ENCODE data around the gene MLIP. TPM values are rescaled to one million over a fixed set of nuclear protein-coding genes. Genes with fewer than 3 reads are reported as not detected.

MLIP gene
- total and polyA plus RNA-seq, 2 of the 8 experiments (the other 6 are each of a cell fraction or from before 2014, with no cell fraction given) = not detected

- Histone ChIP-seq H2BK15ac (ENCODE audit: low read length) (no peak overlapping the region), H2AK5ac (ENCODE audit: low read depth, low read length) (no peak overlapping the region), H2BK5ac (ENCODE audit: low read depth, low read length) (no peak overlapping the region), H3K4me2 (ENCODE audit: insufficient read depth in 1 of 2, low read depth in 2 of 2, low read length in 2 of 2) (no peak overlapping the region), H3K79me2 (ENCODE audit: control insufficient read depth in 1 of 2, insufficient read depth in 2 of 2, low read length in 2 of 2) (no peaks in the 10 kb centered on the region), H2BK120ac (replicated peaks; ENCODE audit: low read depth, low read length) (no peak overlapping the region), H4K91ac (replicated peaks; ENCODE audit: insufficient read length, low read length) (no peak overlapping the region), H2AFZ (ENCODE audit: low read length) (no peak overlapping the region), H4K20me1 (replicated peaks in 1 of 2; ENCODE audit: control insufficient read depth in 1 of 2, insufficient read depth in 2 of 2, low read length in 2 of 2) (no peaks in the 10 kb centered on the region), H2BK12ac (ENCODE audit: low read depth, low read length) (no peak overlapping the region), H3K14ac (ENCODE audit: insufficient read length) (no peak overlapping the region), H4K5ac (ENCODE audit: insufficient read length, low read depth, low read length) (no peak overlapping the region), H2BK20ac (ENCODE audit: low read length) (no peak overlapping the region), H3K18ac (ENCODE audit: extremely low read depth, low read length) (no peak overlapping the region), H3K4me1 (replicated peaks in 1 of 4; ENCODE audit: control insufficient read depth in 3 of 4, insufficient read depth in 4 of 4, low read length in 3 of 4) (no peaks in the 10 kb centered on the region), H3K4me3 (ENCODE audit: extremely low read depth in 1 of 4, insufficient read depth in 2 of 4, low read depth in 3 of 4, low read length in 4 of 4) (no peak overlapping the region), H3K27me3 (replicated peaks in 1 of 4; ENCODE audit: control insufficient read depth in 3 of 4, extremely low read depth in 1 of 4, insufficient read depth in 3 of 4, low read length in 3 of 4) (no peaks in the 10 kb centered on the region), H3K9me3 (ENCODE audit: insufficient read depth in 2 of 2, low read depth in 1 of 2, low read length in 1 of 2) (no peaks in the 10 kb centered on the region), H3K23ac (ENCODE audit: insufficient read length) (no peak overlapping the region), H3K27ac (ENCODE audit: low read depth, low read length) (no peak overlapping the region), H3K36me3 (ENCODE audit: control insufficient read depth in 2 of 4, insufficient read depth in 4 of 4, low read length in 3 of 4) (no peaks in the 10 kb centered on the region), H3K4ac (replicated peaks; ENCODE audit: insufficient read length, low read depth, low read length) (no peak overlapping the region), H3K79me1 (ENCODE audit: low read depth, low read length) (no peaks in the 10 kb centered on the region), H3K56ac (replicated peaks; ENCODE audit: insufficient read length, low read depth, low read length) (no peak overlapping the region), H3K9ac (replicated peaks in 1 of 4; ENCODE audit: extremely low read depth in 1 of 4, low read depth in 3 of 4, low read length in 3 of 4) (no peak overlapping the region), H3K23me2 (ENCODE audit: low read depth, low read length) (no peaks in the 10 kb centered on the region; the same call in 1 of the 2 replicates), H4K8ac (ENCODE audit: extremely low read depth, insufficient read depth, low read length) (no peak overlapping the region)
- CTCF ChIA-PET (ENCODE audit: partially characterized antibody) = no interaction called here
- TF ChIP-seq TAF1 (IDR thresholded peaks at IDR 0.05; ENCODE audit: low read depth, low read length) (no peak), BACH1 (IDR thresholded peaks at IDR 0.05; ENCODE audit: low read length) (no peak), E2F6 (IDR thresholded peaks at IDR 0.05) (no peak), POLR2A (IDR thresholded peaks at IDR 0.05; ENCODE audit: control extremely low read depth in 1 of 2, low read depth in 2 of 2, low read length in 2 of 2) (no peak), KDM1A (IDR thresholded peaks at IDR 0.05; ENCODE audit: borderline replicate concordance, low read length) (no peak), PHF8 (conservative IDR thresholded peaks at IDR 0.05; ENCODE audit: low read depth, low read length) (no peak), SUZ12 (IDR thresholded peaks at IDR 0.05; ENCODE audit: low read length) (no peak), SRF (IDR thresholded peaks at IDR 0.05; ENCODE audit: low read depth, low read length) (no peak), JUN (IDR thresholded peaks at IDR 0.05; ENCODE audit: low read depth, low read length) (no peak), CHD1 (IDR thresholded peaks at IDR 0.05; ENCODE audit: low read depth, low read length) (no peak)
- POLR2A ChIA-PET (ENCODE audit: partially characterized antibody) = no interaction called here
- FAIRE-seq = no peak
- no peak for DNase-seq (ENCODE audit: low read depth in 1 of 2, low spot score in 2 of 2)
Measured at GRCh38 chr6:54274383-54274782, 163.1 kb downstream of the MLIP start.
